ENCODE measurements around the gene GABBR2. TPM values are rescaled to one million over a fixed set of nuclear protein-coding genes. Genes with fewer than 3 reads are reported as not detected.
A peak's percentile ranks its signal among the peaks of the same experiment; 100 is the strongest.
"Not testable (repeated sequence)": the region's sequence is repeated elsewhere in the genome, so short reads cannot be mapped to it uniquely, and the experiment has no call there.

GABBR2 gene
- total RNA-seq, 1 experiment from 2014 or later, result 1.5 TPM

DNA sequence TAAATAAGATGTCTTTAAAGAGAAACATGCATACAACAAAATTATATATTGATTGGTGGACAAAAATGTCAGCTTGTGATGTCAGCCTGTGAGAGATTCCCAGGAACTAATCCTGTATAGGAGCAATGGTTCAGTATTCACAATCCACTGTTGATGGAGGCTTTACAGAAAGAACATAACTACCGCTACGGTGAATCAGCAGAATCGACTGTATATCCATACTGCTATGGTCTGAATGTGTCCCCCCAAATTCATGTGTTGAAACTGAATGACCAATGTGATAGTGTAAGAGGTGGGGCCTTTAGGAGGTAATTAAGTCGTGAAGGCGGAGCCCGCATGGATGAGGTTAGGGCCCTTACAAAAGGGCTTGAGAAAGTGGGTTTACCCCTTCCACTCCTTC, 412.9 kb downstream of the GABBR2 start:
- DNase-seq (ENCODE audit: low read depth), result no peak

DNA sequence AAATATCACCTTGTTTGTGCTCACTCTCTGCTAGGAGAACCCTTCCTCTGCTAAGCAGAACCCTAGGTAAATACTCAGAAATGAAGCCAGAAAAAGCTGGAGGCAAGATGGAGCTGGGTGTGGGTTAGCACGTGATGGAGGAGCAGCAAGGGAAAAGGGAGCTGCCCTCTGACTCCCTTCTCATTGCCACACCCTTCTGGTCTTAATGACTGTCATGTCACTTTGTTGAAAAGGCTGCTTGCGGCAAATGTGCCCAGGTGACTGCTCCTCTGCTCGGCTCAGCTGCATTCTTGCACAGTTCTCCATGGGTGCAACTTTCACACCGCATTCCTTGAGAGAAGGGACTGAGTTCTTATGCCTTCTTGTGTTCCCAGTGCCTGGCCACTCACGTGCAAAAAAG, 416.9 kb downstream of the GABBR2 start:
- no peak for DNase-seq (ENCODE audit: low read depth)

- DNase-seq (ENCODE audit: low read depth), result no peak
These were observed 418.3 kb downstream of the GABBR2 start for GRCh38 chr9:98290411-98290810.

- DNase-seq (ENCODE audit: low read depth), result no peak
These were observed 419.0 kb downstream of the GABBR2 start for GRCh38 chr9:98289614-98290201.

DNA sequence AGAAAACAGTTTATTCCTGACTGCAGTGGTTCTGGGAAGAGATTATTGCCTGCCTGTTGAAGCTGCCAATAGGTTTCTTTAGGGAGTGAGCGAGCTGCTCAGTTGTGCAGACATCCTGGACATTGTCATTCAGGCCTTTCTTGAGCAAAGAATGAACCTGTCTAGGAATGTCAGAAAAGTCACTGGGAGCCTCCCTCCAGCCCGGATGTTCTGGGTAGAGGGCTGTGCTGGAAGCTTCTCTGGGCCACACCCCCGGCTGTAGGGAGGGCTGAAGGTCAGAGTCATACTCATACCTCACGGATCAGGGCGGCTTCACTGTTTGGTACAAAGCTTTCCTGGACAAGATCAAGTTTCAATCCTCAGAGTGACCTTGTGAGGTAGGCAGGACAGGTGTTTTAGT, 419.9 kb downstream of the GABBR2 start:
- no peak for DNase-seq (ENCODE audit: low read depth)

DNA sequence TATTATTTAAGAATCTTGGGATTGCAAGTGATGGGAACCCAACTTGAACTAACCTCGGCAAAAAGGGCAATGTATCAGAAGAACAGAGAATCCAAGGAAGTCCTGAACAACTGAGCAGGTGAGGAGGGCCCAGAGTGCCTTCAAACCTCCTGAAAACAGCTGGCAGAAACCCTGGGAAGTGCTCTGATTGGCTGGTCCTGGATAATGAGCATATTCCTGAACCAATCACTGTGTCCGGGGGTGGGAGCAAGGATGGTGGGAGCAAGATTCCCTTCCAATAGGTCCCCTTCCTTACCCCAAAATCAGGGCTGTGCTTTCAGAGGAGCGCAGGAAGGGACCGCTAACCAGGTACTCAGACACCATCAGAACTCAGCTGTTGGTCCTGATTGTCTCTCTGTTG, 421.4 kb downstream of the GABBR2 start:
- peak; percentile 43 for DNase-seq (ENCODE audit: low read depth)

DNA sequence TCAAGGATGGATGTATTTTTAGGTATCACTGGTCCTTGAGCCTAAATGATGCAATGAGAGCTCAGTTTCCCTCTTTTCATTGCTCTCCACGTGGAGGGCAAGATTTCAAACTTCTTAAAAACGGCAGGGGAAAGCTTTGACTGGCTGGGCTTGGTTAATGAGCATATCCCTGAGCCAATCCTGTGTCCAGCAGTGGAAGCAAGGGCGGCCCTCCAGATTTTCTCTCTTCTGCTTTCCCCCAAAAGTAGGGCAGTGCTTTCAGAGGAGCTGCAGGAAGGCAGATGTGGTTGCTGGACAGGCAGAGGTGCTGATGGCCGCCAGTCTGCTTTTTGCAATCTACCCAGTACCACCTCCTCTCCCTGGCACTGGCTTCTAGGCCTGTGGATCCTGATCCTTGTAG, 423.3 kb downstream of the GABBR2 start:
- no peak for DNase-seq (ENCODE audit: low read depth)

GRCh38 chr9:98284754-98285153, 424.0 kb downstream of the GABBR2 start:
- no peak for DNase-seq (ENCODE audit: low read depth)

DNA sequence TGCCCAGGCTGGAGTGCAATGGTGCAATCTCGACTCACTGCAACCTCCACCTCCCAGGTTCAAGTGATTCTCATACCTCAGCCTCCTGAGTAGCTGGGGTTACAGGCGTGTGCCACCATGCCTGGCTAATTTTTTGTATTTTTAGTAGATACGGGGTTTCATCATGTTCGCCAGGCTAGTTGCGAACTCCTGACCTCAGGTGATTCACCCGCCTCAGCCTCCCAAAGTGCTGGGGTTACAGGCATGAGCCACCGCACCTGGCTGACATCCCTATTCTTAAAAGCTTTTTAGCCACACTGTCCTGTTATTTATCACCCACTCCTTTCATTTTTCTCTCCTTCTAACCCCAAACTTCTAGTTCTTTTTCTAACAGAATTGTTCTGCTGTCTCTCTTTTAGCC, 425.6 kb downstream of the GABBR2 start:
- not testable (repeated sequence) for DNase-seq (ENCODE audit: low read depth)

DNA sequence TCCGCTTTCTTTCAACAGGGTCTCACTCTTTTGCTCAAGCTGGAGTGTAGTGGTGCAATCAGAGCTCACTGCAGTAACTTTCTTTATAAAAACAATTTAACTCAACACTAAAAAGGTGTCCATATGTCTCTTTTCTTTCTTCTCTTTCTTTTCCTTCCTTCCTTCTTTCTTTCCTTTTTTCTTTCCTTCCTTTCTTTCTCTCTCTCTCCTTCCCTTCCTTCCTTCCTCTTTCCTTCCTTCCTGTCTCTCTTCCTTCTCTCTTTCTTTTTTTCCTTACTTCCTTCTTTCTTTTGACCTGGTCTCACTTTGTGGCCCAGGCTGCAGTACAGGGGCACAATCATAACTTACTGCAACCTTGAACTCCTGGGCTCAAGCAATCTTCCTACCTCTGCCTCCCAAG, 427.5 kb downstream of the GABBR2 start:
- no peak for DNase-seq (ENCODE audit: low read depth)

DNA sequence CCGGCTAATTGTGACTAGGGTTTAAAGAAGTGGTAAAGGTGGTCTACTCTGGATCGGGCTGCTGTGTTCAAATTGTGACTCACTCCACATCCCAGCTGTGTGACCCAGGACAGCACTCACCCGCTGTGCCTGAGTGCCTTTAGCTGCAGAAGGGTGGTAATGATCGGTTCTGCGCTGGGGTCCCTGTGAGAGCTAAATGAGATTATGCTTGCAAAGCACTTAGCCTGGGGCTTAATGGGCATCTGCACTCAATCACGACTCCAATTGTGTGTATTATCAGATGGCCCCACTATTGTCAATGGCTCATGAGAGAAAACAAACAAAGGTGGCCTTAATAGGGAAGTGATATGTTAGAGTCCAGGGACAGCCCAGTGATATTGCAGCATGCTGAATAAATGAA, 428.2 kb downstream of the GABBR2 start:
- no peak for DNase-seq (ENCODE audit: low read depth)

- DNase-seq (ENCODE audit: low read depth), result no peak
These were observed 428.6 kb downstream of the GABBR2 start for GRCh38 chr9:98280162-98280561.

DNA sequence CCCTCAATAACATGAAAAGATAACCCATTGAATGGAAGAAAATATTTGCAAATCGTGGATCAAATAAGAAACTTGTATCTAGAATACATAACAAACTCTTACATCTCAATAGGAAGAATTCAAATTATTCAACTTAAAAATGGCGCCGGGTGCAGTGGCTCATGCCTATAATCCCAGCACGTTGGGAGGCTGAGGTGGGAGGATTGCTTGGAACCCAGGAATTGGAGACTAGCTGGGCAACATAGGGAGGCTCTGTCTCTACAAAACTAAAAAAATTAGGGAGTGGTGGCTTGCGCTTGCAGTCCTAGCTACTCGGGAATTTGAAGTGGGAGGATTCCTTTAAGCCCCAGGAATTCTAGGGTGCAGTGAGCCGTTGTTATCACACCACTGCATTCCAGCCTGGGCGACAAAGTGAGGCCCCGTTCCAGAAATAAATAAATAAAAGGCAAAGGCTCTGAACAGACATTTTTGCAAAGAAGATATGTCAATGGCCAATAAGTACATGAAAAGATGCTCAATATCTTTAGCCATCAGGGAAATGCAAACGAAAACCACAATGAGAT, 431.7 kb downstream of the GABBR2 start:
- DNase-seq (ENCODE audit: low read depth), result no peak

DNA sequence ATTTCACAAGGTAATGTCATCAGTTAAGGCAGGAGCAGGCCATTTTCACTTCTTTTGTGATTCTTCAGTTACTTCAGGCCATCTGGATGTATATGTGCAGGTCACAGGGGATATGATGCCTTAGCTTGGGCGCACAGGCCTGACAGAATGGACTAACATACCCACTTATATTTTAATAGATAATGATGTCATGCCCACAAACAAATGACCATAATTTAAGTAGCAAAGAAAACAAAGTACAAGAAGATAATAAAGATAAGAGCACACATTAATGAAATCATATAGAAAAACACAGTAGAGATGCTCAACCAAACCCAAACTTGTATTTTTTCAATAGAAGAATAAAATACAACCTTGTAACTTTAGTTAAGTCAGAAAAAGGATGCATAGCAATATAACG, 433.6 kb downstream of the GABBR2 start:
- no peak for DNase-seq (ENCODE audit: low read depth)

DNA sequence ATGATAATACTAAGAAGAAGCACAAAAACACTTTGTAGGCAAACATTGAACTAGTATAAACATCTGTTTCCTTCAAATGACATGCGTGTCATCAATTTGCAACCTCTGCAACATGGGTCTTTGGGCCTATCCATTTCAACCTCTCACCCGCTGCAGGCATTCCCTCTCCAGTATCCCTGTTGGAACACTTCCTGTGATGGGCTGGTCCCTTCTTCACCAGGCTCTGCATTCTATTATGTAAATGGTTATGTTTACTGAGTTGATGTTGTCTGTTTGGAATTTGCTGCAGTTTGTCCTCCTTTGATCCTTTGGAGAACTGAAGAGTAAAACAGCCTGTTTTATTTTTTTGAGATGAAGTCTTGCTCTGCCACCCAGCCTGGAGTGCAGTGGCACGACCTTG, 436.7 kb downstream of the GABBR2 start:
- DNase-seq (ENCODE audit: low read depth), result no peak

GRCh38 chr9:98271479-98271878, 437.3 kb downstream of the GABBR2 start:
- no peak for DNase-seq (ENCODE audit: low read depth)

DNA sequence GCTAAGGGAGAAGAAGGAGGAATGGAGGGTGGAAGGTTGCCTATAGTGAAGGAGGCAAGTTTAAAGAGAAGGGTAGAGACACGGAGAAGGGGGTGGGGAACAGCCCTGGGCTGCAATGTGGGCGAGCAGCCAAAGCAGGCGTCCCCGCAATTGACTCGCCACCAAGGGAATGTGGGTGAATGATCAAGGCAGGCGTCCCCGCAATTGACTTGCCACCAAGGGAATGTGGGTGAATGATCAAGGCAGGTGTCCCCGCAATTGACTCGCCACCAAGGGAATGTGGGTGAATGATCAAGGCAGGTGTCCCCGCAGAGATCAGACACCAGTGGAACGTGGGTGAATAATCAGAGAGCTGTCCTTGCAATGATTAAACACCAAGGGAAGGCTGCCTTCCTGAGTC, 438.5 kb downstream of the GABBR2 start:
- not testable (repeated sequence) for DNase-seq (ENCODE audit: low read depth)

GRCh38 chr9:98269652-98270051, 439.1 kb downstream of the GABBR2 start:
- not testable (repeated sequence) for DNase-seq (ENCODE audit: low read depth)

- not testable (repeated sequence) for DNase-seq (ENCODE audit: low read depth)
These were observed 441.2 kb downstream of the GABBR2 start for GRCh38 chr9:98267556-98267955.

GRCh38 chr9:98264516-98264915, 444.2 kb downstream of the GABBR2 start:
- DNase-seq (ENCODE audit: low read depth), result no peak

DNA sequence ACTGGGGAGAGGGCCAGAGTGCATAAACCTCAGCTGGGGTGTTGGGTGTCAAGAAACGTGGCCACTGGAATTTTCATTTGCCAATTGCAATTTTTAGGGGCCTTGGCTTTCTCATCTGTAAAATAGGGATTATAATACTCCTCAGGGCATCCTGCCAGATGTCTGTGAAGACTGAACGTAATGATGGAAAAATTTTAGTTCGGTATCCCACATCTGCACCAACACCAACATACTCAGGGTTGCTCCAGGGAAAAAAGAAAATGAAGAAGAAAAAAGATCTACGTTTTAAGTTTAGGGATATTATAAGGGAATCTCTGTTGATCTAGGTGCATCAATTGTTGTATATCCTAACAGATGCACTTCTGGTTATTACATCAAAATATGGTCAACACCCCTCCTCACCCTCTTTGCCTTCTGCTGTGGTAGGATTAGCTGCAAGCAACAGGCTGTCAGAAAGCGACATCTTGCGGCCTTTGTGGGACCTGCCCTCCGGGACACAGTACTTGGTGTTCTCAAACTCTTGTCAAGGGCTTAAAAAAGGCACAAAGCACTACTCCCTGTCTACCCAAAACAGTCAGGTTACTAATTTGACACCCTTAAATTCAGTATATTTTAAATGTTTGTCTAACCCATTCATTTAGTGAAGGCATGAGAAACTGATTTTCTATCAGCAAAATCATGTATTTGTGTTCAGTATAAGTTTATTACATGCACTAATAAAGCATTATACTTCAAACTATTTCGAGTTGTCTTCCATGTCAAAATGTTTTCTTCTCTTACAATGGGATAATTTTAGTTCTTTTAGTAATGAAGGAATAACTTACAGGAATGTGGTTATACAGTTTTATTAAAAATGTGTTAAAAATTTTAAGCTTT, 445.0 kb downstream of the GABBR2 start:
- DNase-seq (ENCODE audit: low read depth), result peak; percentile 86

DNA sequence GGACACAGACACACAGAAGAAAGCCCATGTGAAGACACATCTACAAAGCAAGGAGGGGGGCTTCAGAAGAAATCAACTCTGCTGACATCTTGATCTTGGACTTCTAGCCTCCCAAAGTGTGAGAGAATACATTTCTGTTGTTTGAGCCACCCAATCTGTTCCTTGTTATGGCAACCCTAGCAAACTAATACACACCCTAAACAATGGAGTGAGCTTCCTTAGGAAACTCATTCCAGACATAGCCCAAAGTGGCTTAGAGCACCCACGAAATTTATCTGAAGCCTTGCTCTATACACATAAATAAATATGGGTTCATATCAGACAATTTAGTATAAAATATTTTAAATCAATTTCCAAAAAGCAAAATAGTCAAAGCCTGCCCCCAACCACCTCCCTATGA, 445.7 kb downstream of the GABBR2 start:
- no peak for DNase-seq (ENCODE audit: low read depth)

DNA sequence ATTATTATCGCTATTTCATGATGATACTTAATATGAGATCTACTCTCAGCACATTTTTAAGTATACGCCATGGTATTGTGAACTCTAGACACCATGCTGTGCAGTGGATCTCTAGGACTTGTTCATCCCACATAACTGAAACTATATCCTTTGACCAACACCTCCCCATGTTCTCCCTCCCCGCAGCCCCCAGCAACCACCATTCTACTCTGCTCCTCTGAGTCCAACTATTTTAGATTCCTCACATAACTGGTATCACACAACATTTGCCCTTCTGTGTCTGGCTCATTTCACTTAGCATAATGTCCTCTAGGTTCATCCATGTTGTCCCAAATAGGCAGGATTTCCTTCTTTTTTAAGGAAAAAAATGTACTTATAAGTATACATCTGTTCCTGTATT, 446.7 kb downstream of the GABBR2 start:
- DNase-seq (ENCODE audit: low read depth), result no peak

All from Daoy (cell line).